Loucy (cell line): ENCODE data around the gene CHMP1A.

Source experiments
- H2AFZ ChIP-seq: fragments of 200-600 bp; sonication (generic); 2 replicates; pipeline ENCODE4 v1.6.0; 2016; ENCODE audit warnings: antibody characterized with exemption, mild to moderate bottlenecking, low read length, moderate library complexity
- H3F3A ChIP-seq: fragments of 200-600 bp; 2 replicates; pipeline ENCODE4 v1.6.0; 2016; ENCODE audit warnings: antibody characterized with exemption, low read depth, mild to moderate bottlenecking
- H3K27me3 ChIP-seq: fragments of 200-600 bp; sonication (generic); 2 replicates; pipeline ENCODE4 v1.6.1; 2014; ENCODE audit warnings: low read length, mild to moderate bottlenecking; ENCODE audit not compliant: insufficient read depth, poor library complexity, severe bottlenecking
- H3K36me3 ChIP-seq: fragments of 200-600 bp; sonication (generic); 2 replicates; pipeline ENCODE4 v1.6.1; 2016; ENCODE audit warnings: low read length; ENCODE audit not compliant: insufficient read depth
- H3K4me1 ChIP-seq: fragments of 200-600 bp; sonication (generic); 2 replicates; pipeline ENCODE4 v1.5.1; 2014; ENCODE audit warnings: low read length, mild to moderate bottlenecking; ENCODE audit not compliant: insufficient read depth, poor library complexity, severe bottlenecking
- H3K4me2 ChIP-seq: fragments of 200-600 bp; sonication (generic); 2 replicates; pipeline ENCODE4 v1.6.0; 2014; ENCODE audit warnings: antibody characterized with exemption, low read length, low read depth, mild to moderate bottlenecking; ENCODE audit not compliant: poor library complexity, severe bottlenecking
- H3K4me3 ChIP-seq: fragments of 200-600 bp; sonication (generic); 2 replicates; pipeline ENCODE4 v1.5.1; 2014; ENCODE audit warnings: low read length, mild to moderate bottlenecking, mixed read lengths; ENCODE audit not compliant: poor library complexity, severe bottlenecking
- H3K79me2 ChIP-seq: fragments of 200-600 bp; sonication (generic); 2 replicates; pipeline ENCODE4 v1.6.1; 2014; ENCODE audit warnings: low read length; ENCODE audit not compliant: insufficient read depth
- H3K9ac ChIP-seq: fragments of 200-600 bp; sonication (generic); 2 replicates; pipeline ENCODE4 v1.6.0; 2014; ENCODE audit warnings: mild to moderate bottlenecking, low read depth, low read length, moderate library complexity; ENCODE audit not compliant: poor library complexity, severe bottlenecking
- H3K9me2 ChIP-seq: fragments of 200-600 bp; sonication (generic); replicated peaks from 2 replicates; pipeline ENCODE4 v1.6.1; 2016; ENCODE audit warnings: low read depth, low read length, mixed read lengths
- H3K9me3 ChIP-seq: fragments of 200-600 bp; sonication (generic); 2 replicates; pipeline ENCODE4 v1.6.1; 2014; ENCODE audit warnings: mild to moderate bottlenecking, antibody characterized with exemption, low read length, low read depth; ENCODE audit not compliant: insufficient read depth
- H4K20me1 ChIP-seq: fragments of 200-600 bp; sonication (generic); 2 replicates; pipeline ENCODE4 v1.6.0; 2014; ENCODE audit warnings: antibody characterized with exemption, low read length, mild to moderate bottlenecking; ENCODE audit not compliant: insufficient read depth, poor library complexity, severe bottlenecking
- CTCF ChIP-seq: fragments of 200-600 bp; sonication (generic); conservative IDR thresholded peaks from 2 replicates; pipeline ENCODE4 v1.5.1; 2014; ENCODE audit warnings: mild to moderate bottlenecking, antibody characterized with exemption, low read length
- EZH2phosphoT487 ChIP-seq: fragments of 200-600 bp; IDR thresholded peaks from 2 replicates; pipeline ENCODE4 v1.6.1; 2018; ENCODE audit warnings: antibody characterized with exemption, mild to moderate bottlenecking, moderate library complexity, borderline replicate concordance

CHMP1A gene

GRCh38 chr16:89599902-89600301, 57.6 kb downstream of the CHMP1A start:
- TF ChIP-seq CTCF (no peak), EZH2phosphoT487 (no peak)
- Histone ChIP-seq H2AFZ (no peak overlapping the region), H3K27me3 (no peaks in the 10 kb centered on the region), H3K4me2 (no peak overlapping the region), H3K79me2 (no peaks in the 10 kb centered on the region), H3F3A (no peaks in the 10 kb centered on the region), H3K9me2 (no peaks in the 10 kb centered on the region), H3K9me3 (no peaks in the 10 kb centered on the region), H3K36me3 (no peaks in the 10 kb centered on the region), H3K4me1 (peaks cover 9% of the 10 kb centered on the region), H3K9ac (no peak overlapping the region), H3K4me3 (no peak overlapping the region), H4K20me1 (no peaks in the 10 kb centered on the region)

- Histone ChIP-seq H3K27me3 (no peaks in the 10 kb centered on the region), H3K4me2 (no peak overlapping the region), H3K9me2 (no peaks in the 10 kb centered on the region), H3F3A (no peaks in the 10 kb centered on the region), H3K4me1 (peaks cover 9% of the 10 kb centered on the region), H3K36me3 (no peaks in the 10 kb centered on the region), H3K9ac (no peak overlapping the region), H3K79me2 (no peaks in the 10 kb centered on the region), H3K9me3 (no peaks in the 10 kb centered on the region), H4K20me1 (no peaks in the 10 kb centered on the region), H3K4me3 (no peak overlapping the region), H2AFZ (no peak overlapping the region)
- TF ChIP-seq EZH2phosphoT487 (no peak), CTCF (peak; percentile 52)
Measured at GRCh38 chr16:89599451-89599858, 58.1 kb downstream of the CHMP1A start.

- H3K4me2 ChIP-seq: no peak overlapping the region
- H3K4me1 ChIP-seq: peaks cover 13% of the 10 kb centered on the region
- no peaks in the 10 kb centered on the region for H3F3A ChIP-seq
- H3K9ac ChIP-seq: no peak overlapping the region
- no peaks in the 10 kb centered on the region for H3K27me3 ChIP-seq
- no peak for TF ChIP-seq EZH2phosphoT487
- no peak for TF ChIP-seq CTCF
- no peak overlapping the region for H3K4me3 ChIP-seq
- no peaks in the 10 kb centered on the region for H3K9me3 ChIP-seq
- no peaks in the 10 kb centered on the region for H4K20me1 ChIP-seq
- H2AFZ ChIP-seq: no peak overlapping the region
- no peaks in the 10 kb centered on the region for H3K36me3 ChIP-seq
- no peaks in the 10 kb centered on the region for H3K9me2 ChIP-seq
- H3K79me2 ChIP-seq: no peaks in the 10 kb centered on the region
Measured at GRCh38 chr16:89598199-89598598, 59.3 kb downstream of the CHMP1A start.
